ENCODE measurements around the gene PHKA2. TPM values are rescaled to one million over a fixed set of nuclear protein-coding genes. Genes with fewer than 3 reads are reported as not detected.

PHKA2 gene
- total and polyA plus RNA-seq, 2 of the 4 experiments (the other 2 are of a cell fraction) = 10.0 to 21.5 TPM

DNA sequence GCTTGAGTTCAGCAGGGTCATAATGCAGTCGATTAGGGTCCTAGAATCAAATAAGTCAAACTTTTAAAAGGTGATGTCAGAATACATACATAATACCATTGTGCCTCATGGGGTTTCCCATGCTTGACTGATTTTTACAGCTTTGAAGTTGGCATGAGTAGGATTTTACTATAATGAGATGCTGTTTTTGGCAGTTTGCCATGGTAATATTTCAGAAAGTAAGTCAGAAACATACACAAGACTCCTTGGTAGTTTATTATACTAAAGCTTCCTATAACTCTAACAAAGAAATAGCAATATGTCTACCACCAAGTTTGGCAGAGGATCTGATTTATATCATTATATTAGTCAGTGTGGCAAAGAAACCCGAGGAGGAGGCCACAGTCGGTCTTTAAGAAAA, 45.2 kb downstream of the PHKA2 start:
- Histone ChIP-seq H2BK5ac (ENCODE audit: low read depth, low read length, poor library complexity, severe bottlenecking) (no peak overlapping the region), H3K79me1 (ENCODE audit: low read depth in 1 of 2, low read length in 2 of 2) (no peaks in the 10 kb centered on the region), H3K36me3 (ENCODE audit: control insufficient read depth, insufficient read depth, low read length) (peaks cover 3% of the 10 kb centered on the region), H3K14ac (replicated peaks; ENCODE audit: low read depth, low read length) (no peak overlapping the region), H4K20me1 (ENCODE audit: insufficient read depth, low read length) (no peaks in the 10 kb centered on the region), H3K18ac (ENCODE audit: low read depth, low read length) (no peak overlapping the region), H2AFZ (replicated peaks; ENCODE audit: low read length, poor library complexity) (no peak overlapping the region), H3K4ac (ENCODE audit: low read depth, low read length) (no peak overlapping the region), H3K4me1 (ENCODE audit: control insufficient read depth, insufficient read depth, low read length) (no peaks in the 10 kb centered on the region), H2BK120ac (ENCODE audit: low read depth, low read length) (no peak overlapping the region), H3K27ac (ENCODE audit: insufficient read depth, low read length) (no peak overlapping the region), H3K4me3 (ENCODE audit: insufficient read depth, low read depth, low read length) (no peak overlapping the region), H3K9me3 (ENCODE audit: control insufficient read depth, insufficient read depth, low read length) (no peaks in the 10 kb centered on the region), H4K8ac (ENCODE audit: low read depth in 2 of 2, low read length in 2 of 2) (no peak overlapping the region), H3K56ac (ENCODE audit: extremely low read depth, insufficient read depth, low read length) (no peak overlapping the region), H2AK5ac (ENCODE audit: low read depth, low read length) (no peak overlapping the region), H2BK20ac (ENCODE audit: low read depth, low read length) (no peak overlapping the region), H3K4me2 (ENCODE audit: low read depth, low read length) (no peak overlapping the region), H4K5ac (ENCODE audit: low read depth, low read length) (no peak overlapping the region), H4K91ac (ENCODE audit: insufficient read depth, low read depth, low read length) (no peak overlapping the region), H3K9ac (ENCODE audit: low read depth, low read length) (no peak overlapping the region), H2AK9ac (replicated peaks; ENCODE audit: low read depth, low read length, poor library complexity) (no peak overlapping the region), H3K27me3 (ENCODE audit: control insufficient read depth, insufficient read depth, low read length) (no peaks in the 10 kb centered on the region), H3K9me1 (ENCODE audit: insufficient read depth, low read length) (no peaks in the 10 kb centered on the region), H3K23ac (ENCODE audit: low read depth, low read length) (no peak overlapping the region), H2BK15ac (ENCODE audit: low read depth, low read length) (no peak overlapping the region)
- ChIA-PET POLR2A (ENCODE audit: unreplicated experiment) (no interaction called here), CTCF (no interaction called here)
- ATAC-seq (ENCODE audit: low read depth) (no peak; the same call in 1 of the 2 replicates), DNase-seq (peak; percentile 12)
- WGBS, 2 experiments (ENCODE audit: extremely low coverage in 2 of 2, insufficient read length in 1 of 2) = no CpG with 5 or more reads among the region's 3 CpGs
- in situ Hi-C loops (cut with MboI; ENCODE audit: low sequenced_read_pairs) (no loop called here), intact Hi-C loops (cut with micrococcal nuclease) (no loop called here), dilution Hi-C loops (cut with HindIII; ENCODE audit: low sequenced_read_pairs, unreplicated experiment) (no loop called here)
- TF ChIP-seq RFX5 (IDR thresholded peaks at IDR 0.05; ENCODE audit: low read depth, low read length) = no peak
- TF ChIP-seq RAD21 (IDR thresholded peaks at IDR 0.05; ENCODE audit: low read length) = no peak
- TF ChIP-seq, protein P1, sequence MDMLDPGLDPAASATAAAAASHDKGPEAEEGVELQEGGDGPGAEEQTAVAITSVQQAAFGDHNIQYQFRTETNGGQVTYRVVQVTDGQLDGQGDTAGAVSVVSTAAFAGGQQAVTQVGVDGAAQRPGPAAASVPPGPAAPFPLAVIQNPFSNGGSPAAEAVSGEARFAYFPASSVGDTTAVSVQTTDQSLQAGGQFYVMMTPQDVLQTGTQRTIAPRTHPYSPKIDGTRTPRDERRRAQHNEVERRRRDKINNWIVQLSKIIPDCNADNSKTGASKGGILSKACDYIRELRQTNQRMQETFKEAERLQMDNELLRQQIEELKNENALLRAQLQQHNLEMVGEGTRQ (IDR thresholded peaks at IDR 0.05; ENCODE audit: low read depth, low read length) = no peak
- TF ChIP-seq RCOR1 (IDR thresholded peaks at IDR 0.05; ENCODE audit: insufficient replicate concordance, low read length) = no peak
- TF ChIP-seq CEBPB (IDR thresholded peaks at IDR 0.05; ENCODE audit: low read depth, low read length) = no peak
- no TSS peak for BruUV-seq (replicated peaks)
